ENCODE measurements around the gene GPLD1.

The GPLD1 gene

GRCh38 chr6:24412294-24412693 lies 77.1 kb downstream of the GPLD1 start:
- no peak for FAIRE-seq
- no peak for TF ChIP-seq CTCF (IDR thresholded peaks at IDR 0.05; ENCODE audit: insufficient read depth, missing control alignments)
- no peak for DNase-seq (ENCODE audit: insufficient read length, low spot score)

GRCh38 chr6:24410622-24411021 lies 78.8 kb downstream of the GPLD1 start:
- DNase-seq (ENCODE audit: insufficient read length, low spot score) (no peak), FAIRE-seq (no peak)
- TF ChIP-seq CTCF (IDR thresholded peaks at IDR 0.05; ENCODE audit: insufficient read depth, missing control alignments): no peak

GRCh38 chr6:24408719-24409410 lies 80.5 kb downstream of the GPLD1 start:
- DNase-seq (ENCODE audit: insufficient read length, low spot score): no peak
- TF ChIP-seq CTCF (IDR thresholded peaks at IDR 0.05; ENCODE audit: insufficient read depth, missing control alignments): no peak
- no peak for FAIRE-seq

GRCh38 chr6:24405262-24405661 lies 84.1 kb downstream of the GPLD1 start:
- DNase-seq (ENCODE audit: insufficient read length, low spot score) (no peak), FAIRE-seq (no peak)
- TF ChIP-seq CTCF (IDR thresholded peaks at IDR 0.05; ENCODE audit: insufficient read depth, missing control alignments): no peak

GRCh38 chr6:24403501-24403824 lies 85.9 kb downstream of the GPLD1 start:
- no peak for FAIRE-seq
- no peak for DNase-seq (ENCODE audit: insufficient read length, low spot score)
- TF ChIP-seq CTCF (IDR thresholded peaks at IDR 0.05; ENCODE audit: insufficient read depth, missing control alignments): no peak

- DNase-seq (ENCODE audit: insufficient read length, low spot score): peak; percentile 76
- FAIRE-seq: no peak
Measured at GRCh38 chr6:24402697-24403500, 86.5 kb downstream of the GPLD1 start, which contains the start of gene MRS2. Gene MRS2 (plus strand): TSS chr6:24402936. CDS start chr6:24403047, 111 bp downstream.

More at GRCh38 chr6:24402697-24403500, 86.5 kb downstream of the GPLD1 start, which contains the start of gene MRS2:
- TF ChIP-seq CTCF (IDR thresholded peaks at IDR 0.05; ENCODE audit: insufficient read depth, missing control alignments): no peak
